ENCODE results near the gene SCNN1A. TPM values are rescaled to one million over a fixed set of nuclear protein-coding genes. Genes with fewer than 3 reads are reported as not detected.
A peak's percentile ranks its signal among the peaks of the same experiment; 100 is the strongest.

Gene SCNN1A
- total and polyA plus RNA-seq, 2 of the 13 experiments (the other 11 are each of a cell fraction or from before 2014, with no cell fraction given): 1.5 to 14.6 TPM

GRCh38 chr12:6335451-6336078 is 39.8 kb downstream of the SCNN1A start (continued):
- TF ChIP-seq PBX2 (CRISPR knock-in tag; IDR thresholded peaks at IDR 0.05) (no peak), HCFC1 (IDR thresholded peaks at IDR 0.05; ENCODE audit: low read depth, low read length) (no peak), THAP7 (CRISPR knock-in tag; IDR thresholded peaks at IDR 0.05) (peak; percentile 68; the same call in 1 of the 2 replicates), SP5 (CRISPR knock-in tag; IDR thresholded peaks at IDR 0.05; ENCODE audit: borderline replicate concordance, low read depth) (no peak; the same call in 1 of the 2 replicates), ZFP90 (CRISPR knock-in tag; IDR thresholded peaks at IDR 0.05; ENCODE audit: borderline replicate concordance) (peak; percentile 25; the same call in 1 of the 2 replicates), HOXA3 (CRISPR knock-in tag; IDR thresholded peaks at IDR 0.05) (no peak; the same call in none of the 2 replicates), ZBTB8A (CRISPR knock-in tag; IDR thresholded peaks at IDR 0.05; ENCODE audit: borderline replicate concordance, low read depth) (no peak), HMGXB4 (CRISPR knock-in tag; IDR thresholded peaks at IDR 0.05; ENCODE audit: borderline replicate concordance in 1 of 2, low read depth in 1 of 2) (peak; percentile 56 to 83; a peak in 3 of 4 replicates), RAD51 (IDR thresholded peaks at IDR 0.05; ENCODE audit: borderline replicate concordance) (no peak), ZNF569 (CRISPR knock-in tag; IDR thresholded peaks at IDR 0.05; ENCODE audit: borderline replicate concordance) (no peak), ZNF367 (CRISPR knock-in tag; IDR thresholded peaks at IDR 0.05; ENCODE audit: borderline replicate concordance) (no peak), ZNF24 (IDR thresholded peaks at IDR 0.05) (no peak), FOSL2 (CRISPR knock-in tag; IDR thresholded peaks at IDR 0.05) (peak; percentile 84), ZNF724P (CRISPR knock-in tag; IDR thresholded peaks at IDR 0.05; ENCODE audit: borderline replicate concordance) (0 out of 2 replicates have a peak, but pooled peaks have one; percentile 67), ZBTB40 (IDR thresholded peaks at IDR 0.05) (no peak), ZBTB40 (CRISPR knock-in tag; IDR thresholded peaks at IDR 0.05) (peak; percentile 40; the same call in 1 of the 2 replicates), ONECUT2 (CRISPR knock-in tag; IDR thresholded peaks at IDR 0.05) (no peak)

Measured in HepG2 (cell line).